Gastrocnemius medialis (tissue), 4 donors: ENCODE results near the gene CHID1. TPM values are rescaled to one million over a fixed set of nuclear protein-coding genes. Genes with fewer than 3 reads are reported as not detected.

Experiments
- ATAC-seq, 2 donors: fragments of 150-250 bp; one replicate each; pipeline ENCODE4 v1.9.1; 2016
- DNase-seq, 2 donors: peaks; one replicate each; pipeline ENCODE4 v3.0.0-alpha.2; 2019
- H3K27ac ChIP-seq, 4 donors: fragments of 200-600 bp; sonication (generic); 1 replicate in 1 of 4; 2 replicates in 3 of 4; pipeline ENCODE4 v1.5.1; 2016 to 2018; ENCODE audit warnings: mild to moderate bottlenecking in 2 of 4, moderate library complexity in 1 of 4
- H3K27me3 ChIP-seq, 3 donors: fragments of 200-600 bp; sonication (generic) in 2 of 3; 1 replicate in 1 of 3; 2 replicates in 2 of 3; pipeline versions ENCODE4 v1.5.1 to v1.6.0; 2016 to 2019; ENCODE audit warnings: mild to moderate bottlenecking in 1 of 3, moderate library complexity in 1 of 3
- H3K36me3 ChIP-seq, 2 donors: fragments of 200-600 bp; sonication (generic) in 1 of 2; one replicate each; pipeline ENCODE4 v1.5.1; 2017 to 2018
- H3K4me1 ChIP-seq, 2 donors: fragments of 200-600 bp; sonication (generic) in 1 of 2; one replicate each; pipeline ENCODE4 v1.5.1; 2016 to 2017; ENCODE audit warnings: mild to moderate bottlenecking in 2 of 2
- H3K4me3 ChIP-seq, 4 donors: fragments of 200-600 bp; sonication (generic) in 3 of 4; 1 replicate in 1 of 4; 2 replicates in 3 of 4; pipeline ENCODE4 v1.5.1; 2016 to 2019; ENCODE audit warnings: mild to moderate bottlenecking in 2 of 4
- H3K9me3 ChIP-seq, 3 donors: fragments of 200-600 bp; sonication (generic) in 2 of 3; 1 replicate in 1 of 3; 2 replicates in 2 of 3; pipeline ENCODE4 v1.5.1; 2016 to 2019
- CTCF ChIP-seq, 5 experiments: fragments of 450-650 bp in 3 of 5; fragments of 200-600 bp in 2 of 5; sonication (generic) in 2 of 5; IDR thresholded peaks in 4 of 5; conservative IDR thresholded peaks in 1 of 5; 1 replicate in 4 of 5; 2 replicates in 1 of 5; pipeline ENCODE4 v1.5.1; 2016 to 2019; ENCODE audit warnings: antibody characterized with exemption in 5 of 5, mild to moderate bottlenecking in 3 of 5, moderate library complexity in 3 of 5
- POLR2A ChIP-seq, 2 donors: fragments of 450-650 bp; IDR thresholded peaks; one replicate each; pipeline ENCODE4 v1.6.1; 2017; ENCODE audit warnings: antibody characterized with exemption in 2 of 2, mild to moderate bottlenecking in 2 of 2, moderate library complexity in 2 of 2
- in situ Hi-C, 4 donors: fragments of 200-750 bp; cut with MboI; loops; one replicate each; pipeline versions ENCODE4 v1.15.0 to v1.8.0; 2017; ENCODE audit warnings: low sequenced_read_pairs in 4 of 4
- intact Hi-C: fragments of 100-400 bp; cut with DNase I; formaldehyde crosslinking; loops from one replicate; pipeline ENCODE4 v1.15.1; 2023; ENCODE audit warnings: low total_unique reads
- total RNA-seq, 4 donors: library from RNA; depleted of rRNA; stranded (reverse); fragments of >200 nt; gene quantifications; one replicate each; pipeline versions ENCODE4 v1.1.0 to v1.2.3, GENCODE V29; 2016

CHID1 gene
- total RNA-seq, 4 donors from 2014 or later, result 23.3 to 43.2 (median 33.1) TPM

GRCh38 chr11:865462-866430 lies 44.9 kb downstream of the CHID1 start:
- Histone ChIP-seq H3K36me3 (peaks cover 0 to 8% of the 10 kb centered on the region in 2 donors), H3K27me3 (no peaks in the 10 kb centered on the region), H3K4me1 (no peaks in the 10 kb centered on the region), H3K4me3 (no peak overlapping the region), H3K9me3 (no peaks in the 10 kb centered on the region), H3K27ac (no peak overlapping the region)
- DNase-seq, result no peak
- ATAC-seq, result no peak
- TF ChIP-seq POLR2A (IDR thresholded peaks at IDR 0.05) (no peak), CTCF (IDR thresholded peaks at IDR 0.05 in 4 of 5, conservative IDR thresholded peaks at IDR 0.05 in 1 of 5) (no peak)
- in situ Hi-C loops (no loop called here), intact Hi-C loops (no loop called here)

- intact Hi-C loops, result no loop called here
These were observed 45.7 kb downstream of the CHID1 start for GRCh38 chr11:864898-865297.

GRCh38 chr11:863910-864827 lies 46.4 kb downstream of the CHID1 start:
- H3K4me3 ChIP-seq, result no peak overlapping the region
- no peaks in the 10 kb centered on the region for H3K9me3 ChIP-seq
- intact Hi-C loops (no loop called here), in situ Hi-C loops (no loop called here)
- H3K36me3 ChIP-seq, result peaks cover 0 to 8% of the 10 kb centered on the region in 2 donors
- H3K27ac ChIP-seq, result no peak overlapping the region
- DNase-seq, result no peak
- ATAC-seq, result no peak
- TF ChIP-seq POLR2A (IDR thresholded peaks at IDR 0.05) (no peak), CTCF (IDR thresholded peaks at IDR 0.05 in 4 of 5, conservative IDR thresholded peaks at IDR 0.05 in 1 of 5) (no peak)
- no peaks in the 10 kb centered on the region for H3K27me3 ChIP-seq
- peaks cover 0 to 5% of the 10 kb centered on the region in 2 donors for H3K4me1 ChIP-seq

More at GRCh38 chr11:864898-865297, 45.7 kb downstream of the CHID1 start:
- Histone ChIP-seq H3K4me3 (no peak overlapping the region), H3K36me3 (peaks cover 0 to 8% of the 10 kb centered on the region in 2 donors), H3K27ac (no peak overlapping the region), H3K9me3 (no peaks in the 10 kb centered on the region), H3K4me1 (peaks cover 0 to under 1% of the 10 kb centered on the region in 2 donors), H3K27me3 (no peaks in the 10 kb centered on the region)
- ATAC-seq (no peak), DNase-seq (no peak)
- TF ChIP-seq POLR2A (IDR thresholded peaks at IDR 0.05) (no peak), CTCF (IDR thresholded peaks at IDR 0.05 in 4 of 5, conservative IDR thresholded peaks at IDR 0.05 in 1 of 5) (no peak)
- in situ Hi-C loops, result no loop called here

- Histone ChIP-seq H3K9me3 (no peaks in the 10 kb centered on the region), H3K27ac (no peak overlapping the region), H3K4me1 (peaks cover 0 to 5% of the 10 kb centered on the region in 2 donors), H3K4me3 (no peak overlapping the region), H3K27me3 (no peaks in the 10 kb centered on the region), H3K36me3 (peaks cover 0 to 8% of the 10 kb centered on the region in 2 donors)
- intact Hi-C loops (no loop called here), in situ Hi-C loops (no loop called here)
- ATAC-seq, result no peak
- DNase-seq, result no peak
- TF ChIP-seq CTCF (IDR thresholded peaks at IDR 0.05 in 4 of 5, conservative IDR thresholded peaks at IDR 0.05 in 1 of 5) (no peak), POLR2A (IDR thresholded peaks at IDR 0.05) (no peak)
These were observed 47.3 kb downstream of the CHID1 start for GRCh38 chr11:863023-863909.
